DND-41 (cell line): ENCODE measurements around the gene RAD51B.

Experiments
- ATAC-seq: fragments of 200-7000 bp; cut with Tn5 transposase; 3 replicates; pipeline ENCODE4 v1.9.1; 2021; ENCODE audit warnings: low read depth; ENCODE audit not compliant: insufficient read depth
- DNase-seq: peaks from one replicate; pipeline ENCODE4 v3.0.0-alpha.2; 2020
- H2AFZ ChIP-seq: 2 replicates; pipeline ENCODE4 v1.6.0; 2012; ENCODE audit warnings: low read depth, low read length
- H3K27ac ChIP-seq: 2 replicates; pipeline ENCODE4 v1.5.1; 2012; ENCODE audit warnings: low read length, inconsistent platforms
- H3K27me3 ChIP-seq: fragments of 200-600 bp; sonication (generic); 2 replicates; pipeline ENCODE4 v1.6.0; 2012; ENCODE audit warnings: low read length, mild to moderate bottlenecking, inconsistent platforms; ENCODE audit not compliant: insufficient read depth, poor library complexity
- H3K36me3 ChIP-seq: 2 replicates; pipeline ENCODE4 v1.5.1; 2012; ENCODE audit warnings: low read length, inconsistent platforms; ENCODE audit not compliant: insufficient read depth
- H3K4me1 ChIP-seq: 2 replicates; pipeline ENCODE4 v1.5.1; 2012; ENCODE audit warnings: mild to moderate bottlenecking, low read length; ENCODE audit not compliant: insufficient read depth
- H3K4me2 ChIP-seq: 2 replicates; pipeline ENCODE4 v1.6.0; 2012; ENCODE audit warnings: mild to moderate bottlenecking, moderate library complexity, low read length, inconsistent platforms; ENCODE audit not compliant: insufficient read depth
- H3K4me3 ChIP-seq, 2 experiments: fragments of 200-600 bp in 1 of 2; shearing (Covaris generic) in 1 of 2; 2 replicates each; pipeline ENCODE4 v1.5.1; 2012 to 2016; ENCODE audit warnings: inconsistent platforms in 2 of 2, low read length in 2 of 2, mild to moderate bottlenecking in 2 of 2, low read depth in 1 of 2, moderate library complexity in 1 of 2
- H3K79me2 ChIP-seq: 2 replicates; pipeline ENCODE4 v1.6.0; 2012; ENCODE audit warnings: low read length, inconsistent platforms; ENCODE audit not compliant: insufficient read depth
- H3K9ac ChIP-seq: 2 replicates; pipeline ENCODE4 v1.6.0; 2012; ENCODE audit warnings: low read depth, mild to moderate bottlenecking, inconsistent platforms, low read length, moderate library complexity
- H3K9me3 ChIP-seq: 2 replicates; pipeline ENCODE4 v1.5.1; 2012; ENCODE audit warnings: low read length, moderate library complexity, mild to moderate bottlenecking, inconsistent platforms; ENCODE audit not compliant: insufficient read depth, severe bottlenecking
- H4K20me1 ChIP-seq: 2 replicates; pipeline ENCODE4 v1.6.0; 2012; ENCODE audit warnings: low read length; ENCODE audit not compliant: insufficient read depth
- EZH2 ChIP-seq: IDR thresholded peaks from 3 replicates; pipeline ENCODE4 v1.6.1; 2012; ENCODE audit warnings: borderline replicate concordance, low read depth, mild to moderate bottlenecking, moderate library complexity, low read length, inconsistent platforms; ENCODE audit not compliant: severe bottlenecking
- TF ChIP-seq, protein P1 (sequence below): IDR thresholded peaks from 2 replicates; pipeline ENCODE4 v1.5.1; 2012; ENCODE audit warnings: borderline replicate concordance, low read length, moderate library complexity, mild to moderate bottlenecking; ENCODE audit not compliant: poor library complexity, severe bottlenecking; ENCODE audit errors: extremely low read depth

Gene RAD51B

DNA sequence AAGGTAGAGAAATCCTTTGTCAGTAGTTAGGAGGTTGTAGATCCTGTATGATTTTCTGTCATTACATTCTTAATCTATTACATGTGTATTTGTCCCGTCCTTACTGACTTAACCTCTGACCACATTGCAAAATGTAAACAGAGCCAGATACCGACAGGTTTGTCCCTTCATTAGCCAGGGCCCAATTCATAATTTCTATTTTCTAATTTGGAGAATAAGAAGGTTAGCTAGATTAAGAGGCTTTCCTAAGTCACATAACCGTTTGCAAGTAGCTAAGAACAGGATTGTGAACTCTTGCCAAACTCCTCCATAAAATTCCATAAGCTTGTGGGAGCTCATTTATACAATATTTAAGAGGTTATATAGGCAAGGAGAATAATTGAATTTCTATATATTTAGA lies 352.6 kb downstream of the RAD51B start:
- Histone ChIP-seq H3K27me3 (no peaks in the 10 kb centered on the region), H3K79me2 (no peaks in the 10 kb centered on the region), H3K4me3 (no peak overlapping the region), H2AFZ (no peak overlapping the region), H4K20me1 (no peaks in the 10 kb centered on the region), H3K27ac (no peak overlapping the region), H3K36me3 (no peaks in the 10 kb centered on the region), H3K9ac (no peak overlapping the region), H3K4me1 (no peaks in the 10 kb centered on the region), H3K4me2 (no peak overlapping the region), H3K9me3 (no peaks in the 10 kb centered on the region)
- no peak for ATAC-seq
- no peak for DNase-seq
- TF ChIP-seq, protein P1, sequence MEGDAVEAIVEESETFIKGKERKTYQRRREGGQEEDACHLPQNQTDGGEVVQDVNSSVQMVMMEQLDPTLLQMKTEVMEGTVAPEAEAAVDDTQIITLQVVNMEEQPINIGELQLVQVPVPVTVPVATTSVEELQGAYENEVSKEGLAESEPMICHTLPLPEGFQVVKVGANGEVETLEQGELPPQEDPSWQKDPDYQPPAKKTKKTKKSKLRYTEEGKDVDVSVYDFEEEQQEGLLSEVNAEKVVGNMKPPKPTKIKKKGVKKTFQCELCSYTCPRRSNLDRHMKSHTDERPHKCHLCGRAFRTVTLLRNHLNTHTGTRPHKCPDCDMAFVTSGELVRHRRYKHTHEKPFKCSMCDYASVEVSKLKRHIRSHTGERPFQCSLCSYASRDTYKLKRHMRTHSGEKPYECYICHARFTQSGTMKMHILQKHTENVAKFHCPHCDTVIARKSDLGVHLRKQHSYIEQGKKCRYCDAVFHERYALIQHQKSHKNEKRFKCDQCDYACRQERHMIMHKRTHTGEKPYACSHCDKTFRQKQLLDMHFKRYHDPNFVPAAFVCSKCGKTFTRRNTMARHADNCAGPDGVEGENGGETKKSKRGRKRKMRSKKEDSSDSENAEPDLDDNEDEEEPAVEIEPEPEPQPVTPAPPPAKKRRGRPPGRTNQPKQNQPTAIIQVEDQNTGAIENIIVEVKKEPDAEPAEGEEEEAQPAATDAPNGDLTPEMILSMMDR, result no peak
- no peak for TF ChIP-seq EZH2

DNA sequence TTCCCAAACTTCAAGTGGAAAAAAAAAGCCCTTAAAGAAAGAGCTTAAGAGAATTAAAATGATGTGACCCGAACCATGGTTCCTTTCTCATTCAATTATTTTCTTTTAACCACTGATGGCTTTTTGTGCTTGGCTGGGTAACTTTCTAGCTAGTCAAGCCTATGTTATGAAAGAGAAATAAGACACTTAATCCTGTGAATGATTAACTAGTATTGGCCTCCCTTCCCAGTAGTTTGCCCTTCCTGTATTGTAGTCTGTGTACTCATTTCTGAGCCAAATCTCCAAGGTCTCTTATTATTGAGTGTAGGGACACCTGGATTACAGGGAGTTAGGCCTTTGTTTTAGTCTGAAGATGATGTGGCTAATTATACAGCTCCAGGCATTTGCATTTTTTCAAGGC lies 353.0 kb downstream of the RAD51B start:
- Histone ChIP-seq H3K4me3 (no peak overlapping the region), H3K36me3 (no peaks in the 10 kb centered on the region), H3K4me1 (no peaks in the 10 kb centered on the region), H2AFZ (no peak overlapping the region), H3K9ac (no peak overlapping the region), H3K27me3 (no peaks in the 10 kb centered on the region), H3K79me2 (no peaks in the 10 kb centered on the region), H4K20me1 (no peaks in the 10 kb centered on the region), H3K9me3 (no peaks in the 10 kb centered on the region), H3K27ac (no peak overlapping the region), H3K4me2 (no peak overlapping the region)
- TF ChIP-seq, protein P1, result no peak
- TF ChIP-seq EZH2, result no peak
- no peak for ATAC-seq
- DNase-seq, result no peak

DNA sequence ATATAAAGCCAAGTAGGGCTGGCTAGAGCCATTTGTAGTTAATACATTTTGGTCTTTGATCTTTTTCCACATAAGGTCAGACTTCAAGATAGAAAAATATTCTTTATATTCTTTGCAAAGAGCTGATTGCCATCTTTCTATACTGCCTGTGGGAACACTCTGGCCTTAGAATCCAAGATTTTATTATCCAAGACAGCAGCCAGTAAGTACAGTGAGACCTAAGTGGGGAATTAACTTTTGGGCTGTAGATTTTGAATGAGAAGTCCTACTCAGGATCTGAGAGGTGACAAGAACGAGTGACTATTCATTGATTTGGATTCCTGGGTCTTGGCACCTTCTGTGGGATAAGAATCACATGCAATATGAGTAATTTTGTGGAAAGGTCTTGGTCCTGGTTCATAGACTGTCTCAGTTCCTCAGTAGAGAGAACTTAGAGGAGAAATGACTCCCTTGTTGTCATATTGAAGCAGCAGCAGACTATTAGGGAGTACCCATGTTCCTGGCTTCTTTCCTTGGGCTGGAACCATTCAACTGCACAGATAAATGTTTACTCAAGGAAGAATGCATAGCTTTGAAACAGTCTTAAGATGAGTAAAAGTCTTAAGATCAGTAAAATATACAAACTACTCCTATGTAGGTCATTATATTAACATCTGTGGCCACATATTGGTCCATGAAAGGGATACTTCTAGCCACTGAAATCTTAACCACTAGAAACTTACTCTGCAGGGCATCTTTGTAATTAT lies 353.8 kb downstream of the RAD51B start:
- H3K27me3 ChIP-seq, result no peaks in the 10 kb centered on the region
- H3K9ac ChIP-seq, result no peak overlapping the region
- no peak overlapping the region for H3K4me2 ChIP-seq
- ATAC-seq, result no peak
- no peak for TF ChIP-seq EZH2
- TF ChIP-seq, protein P1, result no peak
- no peaks in the 10 kb centered on the region for H3K4me1 ChIP-seq
- DNase-seq, result no peak
- H2AFZ ChIP-seq, result no peak overlapping the region
- H3K4me3 ChIP-seq, result no peak overlapping the region
- H3K79me2 ChIP-seq, result no peaks in the 10 kb centered on the region
- H3K27ac ChIP-seq, result no peak overlapping the region
- H3K36me3 ChIP-seq, result no peaks in the 10 kb centered on the region
- no peaks in the 10 kb centered on the region for H3K9me3 ChIP-seq
- H4K20me1 ChIP-seq, result no peaks in the 10 kb centered on the region

DNA sequence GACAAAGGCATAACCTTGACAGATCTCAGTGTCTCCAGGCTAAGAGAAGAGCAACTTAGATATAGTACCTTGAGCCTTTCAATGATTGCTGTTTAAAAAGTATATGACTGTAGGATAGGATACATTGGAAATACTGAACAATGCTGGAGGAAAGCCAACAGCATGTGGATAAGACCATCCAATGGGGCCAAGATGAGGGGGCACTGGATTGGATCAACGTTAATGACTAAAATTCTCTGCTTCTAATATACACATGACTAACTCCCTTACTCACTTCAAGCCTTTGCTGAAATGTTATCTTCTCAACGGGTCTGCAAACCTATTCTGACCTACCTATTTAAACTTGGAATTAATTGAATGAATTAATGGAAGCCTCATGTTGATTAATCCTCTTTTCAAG lies 354.9 kb downstream of the RAD51B start:
- Histone ChIP-seq H3K27ac (no peak overlapping the region), H3K9me3 (no peaks in the 10 kb centered on the region), H3K9ac (no peak overlapping the region), H3K4me2 (no peak overlapping the region), H3K79me2 (no peaks in the 10 kb centered on the region), H2AFZ (no peak overlapping the region), H3K4me1 (no peaks in the 10 kb centered on the region), H3K36me3 (no peaks in the 10 kb centered on the region), H3K4me3 (no peak overlapping the region), H4K20me1 (no peaks in the 10 kb centered on the region), H3K27me3 (no peaks in the 10 kb centered on the region)
- DNase-seq (no peak), ATAC-seq (no peak)
- TF ChIP-seq, protein P1, result no peak
- no peak for TF ChIP-seq EZH2
